Psoas muscle (tissue), 8 donors: ENCODE data around the gene NDUFB10. TPM values are rescaled to one million over a fixed set of nuclear protein-coding genes. Genes with fewer than 3 reads are reported as not detected.

ENCODE experiments used
- ATAC-seq, 4 donors: fragments of 200-7000 bp; cut with Tn5 transposase; one replicate each; pipeline ENCODE4 v1.9.1; 2020; ENCODE audit warnings: moderate library complexity in 3 of 4, mild to moderate bottlenecking in 2 of 4
- DNase-seq, 2 donors: peaks; one replicate each; pipeline ENCODE4 v3.0.0-alpha.2; 2020
- H3K27ac ChIP-seq: fragments of 200-600 bp; one replicate; pipeline ENCODE4 v1.8.0; 2022
- H3K27me3 ChIP-seq, 3 donors: fragments of 200-600 bp in 1 of 3; one replicate each; pipeline versions ENCODE4 v1.6.1 to v1.8.0; 2013 to 2022; ENCODE audit warnings: low read length in 2 of 3, mild to moderate bottlenecking in 2 of 3, moderate library complexity in 1 of 3; ENCODE audit not compliant: insufficient read depth in 3 of 3
- H3K36me3 ChIP-seq, 2 donors: fragments of 200-600 bp in 1 of 2; one replicate each; pipeline versions ENCODE4 v1.6.1 to v1.8.0; 2013 to 2022; ENCODE audit warnings: low read depth in 1 of 2, mild to moderate bottlenecking in 1 of 2, moderate library complexity in 1 of 2; ENCODE audit not compliant: insufficient read depth in 1 of 2
- H3K4me1 ChIP-seq: fragments of 200-600 bp; one replicate; pipeline ENCODE4 v1.8.0; 2022
- H3K4me3 ChIP-seq: fragments of 200-600 bp; one replicate; pipeline ENCODE4 v1.8.0; 2022; ENCODE audit warnings: mild to moderate bottlenecking
- H3K9me3 ChIP-seq: fragments of 200-600 bp; one replicate; pipeline ENCODE4 v1.8.0; 2022
- CTCF ChIP-seq: fragments of 200-600 bp; IDR thresholded peaks from one replicate; pipeline ENCODE4 v1.8.0; 2022; ENCODE audit warnings: antibody characterized with exemption
- WGBS, 3 donors: extraction: QIAGEN DNeasy Blood & Tissue Kit; methylation state at CpG; one replicate each; pipeline versions ENCODE4 v1.1.6 to v1.1.7; 2013; 5-methylcytosine and 5-hydroxymethylcytosine counted together
- intact Hi-C, 2 donors: fragments of 100-400 bp; cut with DNase I; formaldehyde crosslinking; loops; one replicate each; pipeline versions ENCODE4 v1.11.0 to v1.14.2; 2022
- polyA plus RNA-seq, 3 donors: library from polyadenylated mRNA; stranded (reverse); fragments of 200-250 nt; gene quantifications; one replicate each; pipeline ENCODE4 v1.2.3, GENCODE V29; 2013
- total RNA-seq, 4 donors: library from RNA; stranded (reverse); fragmentation: NEBNext Ultra II Directional in 2 of 4; extraction: Animal tissue kit (Norgen Biotek cat#: 25700) in 2 of 4; gene quantifications; one replicate each; pipeline versions ENCODE4 v1.2.1 to v1.2.4, GENCODE V29; 2021 to 2023
- donor health status: healthy with polysubstance abuse.
- donor health status: DM: no; HTN: no; CAD: no; lungs with moderate emphysema.
- donor health status: Bipolar disorder and iron deficiency.
- donor health status: healthy.
- donor health status: DM: yes; HTN: yes; CAD: no.
- donor health status: DM: no; HTN: no; CAD: no.
- donor health status: DM: no; HTN: no; CAD: no.
- donor health status: DM: yes; HTN: yes; CAD: no.

The NDUFB10 gene
- total and polyA plus RNA-seq, 7 donors, result 350 to 870 (median 465) TPM

GRCh38 chr16:1941162-1942046 is 17.9 kb upstream of the NDUFB10 start:
- intact Hi-C loops, result loop anchor here in 1 of 2 donors (10.0 kb wide), 1 partner anchor 167 kb away; the partner anchor contains the start of genes EME2, MRPS34 and NME3
- H3K9me3 ChIP-seq, result no peaks in the 10 kb centered on the region
- peak overlapping the region; percentile 85 for H3K4me3 ChIP-seq
- peak; percentile 53 to 62 (median 57) for ATAC-seq
- H3K27me3 ChIP-seq, result no peaks in the 10 kb centered on the region
- TF ChIP-seq CTCF, result peak; percentile 49
- peak overlapping the region; percentile 89 for H3K27ac ChIP-seq
- peak; percentile 65 to 87 for DNase-seq
- peaks cover 54% of the 10 kb centered on the region for H3K4me1 ChIP-seq
- H3K36me3 ChIP-seq, result peaks cover 7 to 46% of the 10 kb centered on the region in 2 donors
- 57 to 69% (median 62%) methylated on average over 30 of the region's 30 CpGs for WGBS, 3 donors

DNA sequence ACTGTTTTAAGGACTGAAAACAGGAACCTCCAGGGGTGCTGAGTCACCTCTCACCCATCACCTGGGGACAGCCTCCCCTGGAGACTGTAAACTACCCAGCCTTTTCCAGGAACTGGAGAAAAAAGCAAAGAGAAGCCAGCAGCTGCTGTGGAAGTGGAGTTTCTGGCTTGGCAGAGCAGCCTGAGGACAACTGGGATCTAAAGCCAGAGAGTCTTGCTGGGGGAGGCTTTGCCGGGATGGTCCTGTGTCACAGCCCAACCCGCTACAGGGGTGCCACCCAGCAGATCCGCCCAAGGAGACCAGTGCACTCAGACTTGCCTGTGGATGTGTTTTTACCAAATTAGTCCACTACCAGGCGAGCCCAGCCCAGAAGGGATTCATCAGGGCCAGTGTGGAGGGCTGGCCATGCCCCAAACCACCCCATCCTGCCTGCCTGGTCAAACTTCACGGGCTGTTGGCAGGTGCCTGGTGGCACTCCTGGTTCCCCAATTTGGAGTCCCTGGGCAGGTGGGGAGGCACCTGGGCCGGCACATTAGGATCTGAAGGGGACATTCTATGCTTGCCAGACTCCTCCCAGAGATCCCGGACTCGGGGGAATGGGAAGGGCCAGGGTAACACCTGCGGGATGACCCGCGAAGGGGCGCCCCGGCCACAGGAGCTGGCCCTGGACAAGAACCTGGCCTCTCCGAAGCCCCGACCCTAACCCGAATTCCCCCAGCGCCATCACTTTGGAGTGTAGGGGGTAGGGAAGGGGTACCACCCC is 17.1 kb upstream of the NDUFB10 start:
- peak overlapping the region; percentile 89 for H3K27ac ChIP-seq
- no peaks in the 10 kb centered on the region for H3K27me3 ChIP-seq
- H3K9me3 ChIP-seq, result no peaks in the 10 kb centered on the region
- WGBS, 3 donors, result 4 to 10% (median 9%) methylated on average over 15 to 17 of the region's 17 CpGs
- no peak for TF ChIP-seq CTCF
- ATAC-seq (peak; percentile 0 to 18 (median 4)), DNase-seq (no peak)
- peaks cover 60% of the 10 kb centered on the region for H3K4me1 ChIP-seq
- peaks cover 7 to 45% of the 10 kb centered on the region in 2 donors for H3K36me3 ChIP-seq
- peak overlapping the region; percentile 85 for H3K4me3 ChIP-seq
- intact Hi-C loops, result loop anchor here in 1 of 2 donors (10.0 kb wide), 1 partner anchor 167 kb away; the partner anchor contains the start of genes EME2, MRPS34 and NME3

DNA sequence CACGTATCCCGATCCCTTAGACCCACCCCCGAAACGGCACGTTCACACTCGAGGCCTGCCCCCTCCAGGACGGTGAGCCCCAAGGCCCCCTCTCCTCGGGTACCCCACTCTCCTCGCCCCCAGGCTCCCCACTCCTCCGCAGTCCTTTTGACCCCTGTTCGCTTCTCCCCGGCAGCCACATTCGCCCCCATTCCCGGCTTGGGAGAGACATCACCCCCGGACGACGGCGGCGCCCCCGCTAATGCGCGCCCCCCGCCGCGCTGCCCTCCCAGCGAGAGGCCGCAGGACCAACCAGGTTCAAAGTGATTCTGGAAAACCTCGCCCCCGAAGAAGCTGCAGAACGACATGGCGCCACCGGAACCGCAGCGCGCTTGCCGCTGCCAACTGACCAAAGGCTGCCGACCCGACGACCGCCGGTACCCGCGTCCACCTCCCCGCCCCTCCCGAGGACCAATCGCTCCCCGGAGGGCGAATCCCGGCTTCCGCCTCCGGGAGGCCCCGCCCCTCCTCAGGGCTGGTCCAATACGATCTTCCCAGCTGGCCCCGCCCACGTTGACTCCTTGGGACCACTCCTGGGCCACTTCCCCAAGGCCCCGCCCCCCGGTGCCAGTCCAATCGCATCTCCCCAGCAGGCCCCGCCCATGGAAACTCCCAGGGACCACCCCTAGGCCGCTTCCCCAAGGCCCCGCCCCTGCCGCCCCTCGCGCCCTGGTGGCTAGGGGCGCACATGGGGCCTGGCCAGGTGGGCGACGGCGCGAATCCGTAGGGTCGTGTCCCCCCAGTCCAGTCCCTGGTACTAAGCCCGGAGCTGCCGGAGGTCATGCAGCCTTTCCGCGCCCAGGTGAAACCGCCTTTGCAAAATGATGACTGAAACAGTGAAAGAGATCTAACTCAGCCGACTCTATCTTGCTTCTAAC is 16.3 kb upstream of the NDUFB10 start, which contains the start of gene MSRB1:
MSRB1 (minus strand) TSS at position 390 of the 917 bp plus-strand sequence; CDS start at position 347, 43 bp downstream.
- H3K9me3 ChIP-seq, result no peaks in the 10 kb centered on the region
- ATAC-seq (peak; percentile 83 to 86 (median 84)), DNase-seq (peak; percentile 100)
- peak within 1 kb of the TSS; percentile 85 for H3K4me3 ChIP-seq
- no peak for TF ChIP-seq CTCF
- intact Hi-C loops, result loop anchor here in 1 of 2 donors (10.0 kb wide), 1 partner anchor 168 kb away; the partner anchor contains the start of genes EME2, MRPS34 and NME3
- peaks cover 7 to 36% of the 10 kb centered on the region in 2 donors for H3K36me3 ChIP-seq
- no peaks in the 10 kb centered on the region for H3K27me3 ChIP-seq
- WGBS, 3 donors, result 1 to 3% (median 3%) methylated on average over 53 to 77 of the region's 77 CpGs
- peaks cover 65% of the 10 kb centered on the region for H3K4me1 ChIP-seq
- peak within 1 kb of the TSS; percentile 89 for H3K27ac ChIP-seq
